GDM1 (cell line): ENCODE results near the gene MAML3.
A peak's percentile ranks its signal among the peaks of the same experiment; 100 is the strongest.
"Not testable (repeated sequence)": the region's sequence is repeated elsewhere in the genome, so short reads cannot be mapped to it uniquely, and the experiment has no call there.

ENCODE experiments used
- DNase-seq: peaks from one replicate; lab custom pipeline; 2025; lab: John Stamatoyannopoulos, UW

Gene MAML3

GRCh38 chr4:139961344-139961946 lies 192.5 kb downstream of the MAML3 start:
- no peak for DNase-seq

GRCh38 chr4:139959396-139959795 lies 194.6 kb downstream of the MAML3 start:
- DNase-seq, result no peak

- no peak for DNase-seq
Measured at GRCh38 chr4:139958739-139959098, 195.3 kb downstream of the MAML3 start.

GRCh38 chr4:139957986-139958738 lies 195.8 kb downstream of the MAML3 start:
- no peak for DNase-seq

- no peak for DNase-seq
Measured at GRCh38 chr4:139957065-139957464, 196.9 kb downstream of the MAML3 start.

GRCh38 chr4:139956507-139957017 lies 197.4 kb downstream of the MAML3 start:
- no peak for DNase-seq

GRCh38 chr4:139955600-139955999 lies 198.4 kb downstream of the MAML3 start:
- no peak for DNase-seq

- DNase-seq, result no peak
Measured at GRCh38 chr4:139954512-139954911, 199.5 kb downstream of the MAML3 start.

- no peak for DNase-seq
Measured at GRCh38 chr4:139951021-139951420, 203.0 kb downstream of the MAML3 start.

GRCh38 chr4:139950568-139950967 lies 203.4 kb downstream of the MAML3 start:
- peak; percentile 9 for DNase-seq

- not testable (repeated sequence) for DNase-seq
Measured at GRCh38 chr4:139944916-139945315, 209.1 kb downstream of the MAML3 start.

- no peak for DNase-seq
Measured at GRCh38 chr4:139943277-139943676, 210.7 kb downstream of the MAML3 start.

- no peak for DNase-seq
Measured at GRCh38 chr4:139942241-139942640, 211.7 kb downstream of the MAML3 start.

- no peak for DNase-seq
Measured at GRCh38 chr4:139940600-139940999, 213.4 kb downstream of the MAML3 start.

GRCh38 chr4:139938414-139938813 lies 215.6 kb downstream of the MAML3 start:
- DNase-seq, result no peak

GRCh38 chr4:139935911-139936310 lies 218.1 kb downstream of the MAML3 start:
- no peak for DNase-seq

- DNase-seq, result no peak
Measured at GRCh38 chr4:139934708-139935195, 219.2 kb downstream of the MAML3 start.

- DNase-seq, result no peak
Measured at GRCh38 chr4:139934057-139934707, 219.8 kb downstream of the MAML3 start.

- no peak for DNase-seq
Measured at GRCh38 chr4:139933541-139933940, 220.4 kb downstream of the MAML3 start.

GRCh38 chr4:139933104-139933503 lies 220.9 kb downstream of the MAML3 start:
- no peak for DNase-seq

- no peak for DNase-seq
Measured at GRCh38 chr4:139924782-139925181, 229.2 kb downstream of the MAML3 start.

GRCh38 chr4:139922406-139923024 lies 231.5 kb downstream of the MAML3 start:
- no peak for DNase-seq
